ENCODE data around the gene MYBL2.

MYBL2 gene

DNA sequence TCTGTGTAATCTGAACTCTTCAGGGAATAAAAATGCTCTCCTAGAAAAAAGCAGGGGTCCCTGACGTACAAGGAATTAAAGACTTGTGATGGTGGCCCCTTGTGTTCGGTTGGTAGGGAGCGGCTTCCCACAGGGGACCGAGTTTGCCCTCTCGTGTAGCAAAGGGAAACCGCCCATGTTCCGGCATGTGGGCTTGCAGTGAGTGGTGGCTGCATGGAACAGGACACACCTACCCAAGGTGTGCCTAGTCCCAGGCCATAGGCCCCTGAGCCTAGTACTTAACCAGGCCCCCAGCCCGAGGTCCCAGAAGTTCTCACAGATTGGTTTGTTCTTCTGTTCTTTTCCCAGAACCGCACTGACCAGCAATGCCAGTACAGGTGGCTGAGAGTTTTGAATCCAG is 15.5 kb downstream of the MYBL2 start:
- no peak for DNase-seq (ENCODE audit: low spot score)

- DNase-seq (ENCODE audit: low spot score), result no peak
Measured at GRCh38 chr20:43686820-43687219, 19.9 kb downstream of the MYBL2 start.

DNA sequence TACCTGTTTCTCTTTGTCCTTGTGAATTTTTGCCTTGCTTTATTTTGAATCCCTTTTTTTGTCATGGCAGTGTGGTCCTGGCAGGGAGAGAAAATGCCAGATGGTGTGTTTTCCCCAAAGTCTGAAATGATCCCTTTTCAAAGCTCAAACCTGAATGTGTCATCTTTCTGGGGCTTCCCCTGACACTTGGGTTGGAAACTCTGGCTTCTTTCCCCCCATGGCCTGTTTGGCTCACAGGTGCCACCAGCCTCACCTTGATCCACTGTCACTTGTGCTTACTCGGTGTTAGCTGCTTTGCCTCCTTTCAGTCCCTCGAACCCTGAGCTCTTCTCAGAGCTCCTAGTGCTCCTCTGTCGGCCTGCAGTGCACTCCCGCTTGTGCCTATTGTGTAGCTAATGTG is 22.3 kb downstream of the MYBL2 start:
- no peak for DNase-seq (ENCODE audit: low spot score)

- no peak for DNase-seq (ENCODE audit: low spot score)
Measured at GRCh38 chr20:43690943-43691598, 24.2 kb downstream of the MYBL2 start.

- peak; percentile 79 for DNase-seq (ENCODE audit: low spot score)
Measured at GRCh38 chr20:43691928-43692524, 25.1 kb downstream of the MYBL2 start.

- no peak for DNase-seq (ENCODE audit: low spot score)
Measured at GRCh38 chr20:43694763-43695162, 27.8 kb downstream of the MYBL2 start.

DNA sequence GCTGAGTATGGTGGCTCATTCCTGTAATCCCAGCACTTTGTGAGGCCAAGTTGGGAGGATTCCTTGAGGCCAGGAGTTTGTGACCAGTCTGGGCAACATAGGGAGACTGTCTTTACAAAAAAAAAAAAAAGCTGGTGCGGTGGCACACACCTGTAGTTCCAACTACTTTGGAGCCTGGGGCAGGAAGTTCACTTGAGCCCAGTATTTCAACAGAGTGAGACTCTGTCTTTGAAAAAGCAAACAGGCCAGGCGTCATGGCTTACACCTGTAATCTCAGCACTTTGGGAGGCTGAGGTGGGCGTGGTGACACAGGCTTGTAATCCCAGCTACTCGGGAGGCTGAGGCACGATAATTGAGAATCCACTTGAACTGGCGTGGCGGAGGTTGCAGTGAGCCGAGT is 28.7 kb downstream of the MYBL2 start:
- DNase-seq (ENCODE audit: low spot score), result no peak

- peak; percentile 7 for DNase-seq (ENCODE audit: low spot score)
Measured at GRCh38 chr20:43699941-43700565, 33.1 kb downstream of the MYBL2 start.

DNA sequence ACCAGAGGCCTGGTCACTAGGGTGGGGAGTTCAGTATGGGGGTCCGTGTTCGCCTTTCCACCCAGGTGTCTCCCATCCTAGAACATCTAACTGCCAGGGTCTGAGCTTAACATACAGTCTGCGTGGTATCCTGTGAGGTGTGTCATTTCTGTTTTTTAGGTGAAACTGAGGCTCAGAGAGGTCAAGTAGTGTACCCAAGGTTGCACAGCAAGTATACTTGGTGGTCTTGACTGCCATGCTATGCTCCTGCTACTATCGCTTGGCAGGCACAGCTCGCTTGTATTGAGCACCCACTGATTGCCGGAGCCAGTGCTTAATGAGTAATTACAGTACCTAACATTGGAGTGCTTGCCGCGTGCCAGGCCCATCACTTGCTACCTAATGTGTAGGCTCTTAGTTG is 33.7 kb downstream of the MYBL2 start:
- DNase-seq (ENCODE audit: low spot score), result no peak

- peak; percentile 15 for DNase-seq (ENCODE audit: low spot score)
Measured at GRCh38 chr20:43702502-43702901, 35.6 kb downstream of the MYBL2 start.

DNA sequence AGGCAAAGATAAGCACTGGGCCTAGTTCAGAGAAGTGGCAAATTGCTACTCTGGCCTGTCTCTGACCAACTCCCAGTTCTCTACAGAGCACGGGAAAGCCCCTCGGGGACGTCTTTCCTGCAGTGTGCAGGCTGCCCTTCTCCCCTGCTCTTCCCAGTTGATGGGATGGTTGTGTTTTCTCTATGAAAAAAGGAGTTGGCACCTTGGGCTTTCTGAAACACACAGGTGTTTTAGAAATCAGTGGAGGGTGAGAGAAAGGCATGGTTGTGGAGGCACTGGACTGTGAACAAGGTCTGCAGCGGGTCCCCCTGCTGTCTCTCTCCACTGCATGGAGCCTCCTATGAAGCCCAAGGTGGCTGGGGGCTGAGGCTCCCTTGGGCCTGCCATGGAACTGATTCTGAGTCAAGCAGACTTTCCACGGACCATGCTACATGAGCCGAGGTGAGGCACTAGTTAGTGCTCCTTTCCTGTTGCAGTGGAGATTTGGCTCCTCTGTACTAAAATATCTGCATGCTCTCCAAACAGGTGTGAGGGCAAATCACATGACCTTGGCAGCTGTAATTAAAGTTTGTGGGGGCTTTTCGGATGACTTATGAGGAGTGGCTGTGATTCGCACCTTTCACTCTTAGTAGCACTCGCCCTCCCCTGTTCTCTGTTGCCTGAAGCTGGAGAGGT is 43.6 kb downstream of the MYBL2 start:
- peak; percentile 8 for DNase-seq (ENCODE audit: low spot score)

DNA sequence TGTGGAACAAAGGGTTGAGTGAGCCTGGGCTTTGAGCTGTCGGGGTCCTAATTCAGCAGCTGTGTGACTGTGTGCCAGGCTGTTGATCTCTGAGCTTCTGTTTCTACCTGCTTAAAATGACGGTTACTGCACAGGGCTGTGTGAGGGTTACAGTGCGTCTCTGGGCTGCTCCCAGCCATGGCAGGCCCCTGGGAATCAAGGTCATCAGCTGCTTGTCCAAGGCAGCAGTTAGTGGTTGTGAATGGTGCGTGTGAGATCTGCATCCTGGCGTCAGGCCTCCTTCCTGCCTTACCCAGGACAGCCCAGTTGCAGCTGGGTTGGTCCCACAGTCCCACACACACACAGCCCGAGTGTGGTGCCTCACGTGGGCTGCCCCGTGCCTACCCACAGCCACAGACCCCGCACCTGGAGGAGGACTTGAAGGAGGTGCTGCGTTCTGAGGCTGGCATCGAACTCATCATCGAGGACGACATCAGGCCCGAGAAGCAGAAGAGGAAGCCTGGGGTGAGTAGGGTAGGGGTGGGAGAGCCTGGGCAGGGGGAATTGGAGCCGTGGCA is 44.3 kb downstream of the MYBL2 start:
- DNase-seq (ENCODE audit: low spot score), result peak; percentile 30

DNA sequence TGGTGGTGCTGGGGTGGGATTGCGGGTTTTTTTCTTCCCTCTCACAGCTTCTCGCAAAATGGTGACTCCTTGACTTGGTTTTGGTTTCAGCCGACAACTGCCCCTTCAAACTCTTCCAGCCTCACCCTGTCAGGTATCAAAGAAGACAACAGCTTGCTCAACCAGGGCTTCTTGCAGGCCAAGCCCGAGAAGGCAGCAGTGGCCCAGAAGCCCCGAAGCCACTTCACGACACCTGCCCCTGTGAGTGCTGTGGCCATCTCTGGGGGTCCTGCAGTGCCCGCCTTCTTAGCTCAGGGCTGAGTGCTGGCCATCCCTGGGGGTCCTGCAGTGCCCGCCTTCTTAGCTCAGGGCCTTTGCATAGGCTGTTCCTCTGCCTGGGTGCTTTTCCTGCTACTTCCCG is 48.1 kb downstream of the MYBL2 start:
- peak; percentile 17 for DNase-seq (ENCODE audit: low spot score)

DNA sequence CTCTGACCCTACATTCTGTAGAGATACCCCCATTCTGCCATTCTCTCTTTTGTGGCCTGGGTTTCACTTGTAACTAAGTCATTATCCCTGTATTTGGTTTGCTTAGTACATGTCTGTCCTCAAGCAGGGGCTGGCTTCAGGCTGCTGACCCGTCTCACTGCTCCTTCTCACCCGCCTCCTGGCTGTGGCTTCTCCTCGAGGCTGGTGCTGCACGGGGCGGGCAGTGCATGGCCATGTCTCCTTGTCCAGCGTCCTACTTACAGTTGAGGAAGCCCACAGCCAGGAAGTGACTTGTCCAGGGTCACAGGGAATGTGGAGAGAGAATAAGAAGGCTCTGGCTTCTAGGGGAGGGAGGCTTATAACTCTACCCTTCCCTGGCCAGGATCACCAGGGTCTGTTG is 48.6 kb downstream of the MYBL2 start:
- DNase-seq (ENCODE audit: low spot score), result no peak

DNA sequence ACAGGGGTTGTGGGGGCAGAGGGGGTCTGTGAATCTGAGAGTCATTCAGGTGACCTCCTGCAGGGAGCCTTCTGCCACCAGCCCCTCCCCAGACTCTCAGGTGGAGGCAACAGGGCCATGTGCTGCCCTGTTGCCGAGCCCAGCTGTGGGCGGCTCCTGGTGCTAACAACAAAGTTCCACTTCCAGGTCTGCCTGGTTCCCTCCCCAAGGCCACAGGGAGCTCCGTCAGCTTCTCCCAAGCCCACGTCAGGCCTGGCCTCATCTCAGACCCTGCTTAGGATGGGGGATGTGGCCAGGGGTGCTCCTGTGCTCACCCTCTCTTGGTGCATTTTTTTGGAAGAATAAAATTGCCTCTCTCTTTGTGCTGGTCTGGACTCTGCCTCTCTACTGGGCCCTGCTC is 49.2 kb downstream of the MYBL2 start:
- no peak for DNase-seq (ENCODE audit: low spot score)

DNA sequence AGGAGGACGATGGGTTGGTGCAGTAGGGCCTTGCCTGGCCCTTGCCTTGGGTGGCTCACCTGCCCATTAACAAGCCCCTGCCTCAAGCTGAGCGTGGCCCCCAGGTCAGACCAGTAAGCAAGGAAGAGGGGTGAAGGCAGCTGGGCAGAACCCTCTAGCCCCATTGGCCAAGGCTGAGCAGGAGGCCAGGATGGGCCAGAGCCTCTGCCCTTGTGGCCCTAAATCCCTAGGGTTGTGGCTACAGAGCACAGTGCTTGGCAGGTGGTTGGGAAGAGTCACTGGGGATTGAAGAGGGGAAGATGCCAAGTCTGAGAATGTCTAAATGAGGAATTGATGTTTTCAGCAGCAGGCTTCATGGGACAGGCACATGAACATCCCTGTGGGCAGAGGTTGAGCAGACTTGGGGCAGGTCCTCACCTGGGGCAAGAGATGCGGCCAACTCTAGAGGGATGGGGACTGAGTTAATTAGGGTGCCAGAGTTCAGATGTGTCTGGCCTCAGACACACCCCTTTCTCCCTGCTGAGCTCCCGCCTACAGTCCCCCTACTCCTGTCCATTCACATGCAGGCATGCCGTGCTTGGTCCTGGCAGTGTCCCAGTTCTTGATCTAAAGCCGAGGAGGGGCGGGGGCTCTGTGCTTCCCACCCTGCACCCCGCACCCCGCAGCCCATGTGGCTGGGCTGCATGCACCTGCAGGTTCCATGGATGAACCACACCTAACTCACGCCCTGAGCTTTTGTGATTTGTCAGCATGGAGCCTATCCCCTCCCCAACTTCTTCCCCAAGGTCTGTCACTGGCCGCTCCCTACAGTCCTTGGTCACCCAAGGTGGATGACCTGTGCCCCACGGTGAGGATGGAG is 50.1 kb downstream of the MYBL2 start:
- DNase-seq (ENCODE audit: low spot score), result no peak

DNA sequence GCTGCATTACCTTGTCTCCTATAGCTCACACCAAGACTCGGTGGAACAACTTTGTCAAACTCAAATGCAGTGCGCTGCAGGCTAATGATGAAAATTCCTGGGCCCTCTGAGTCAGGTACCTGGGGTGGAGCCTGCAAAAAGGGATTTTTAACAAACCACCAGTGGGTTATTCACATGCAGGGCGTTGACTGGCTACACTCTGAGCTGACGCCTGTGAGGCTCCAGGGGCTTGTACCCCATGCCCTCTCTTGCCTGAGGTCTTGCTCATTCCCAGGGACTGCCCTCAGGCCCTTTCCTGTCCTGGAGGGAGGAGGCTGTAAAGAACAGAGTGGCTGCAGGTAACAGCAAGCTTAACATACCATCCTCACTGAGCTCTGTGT is 50.7 kb downstream of the MYBL2 start:
- no peak for DNase-seq (ENCODE audit: low spot score)

- DNase-seq (ENCODE audit: low spot score), result no peak
Measured at GRCh38 chr20:43720007-43720406, 53.1 kb downstream of the MYBL2 start.

GRCh38 chr20:43721097-43721428 is 54.1 kb downstream of the MYBL2 start:
- DNase-seq (ENCODE audit: low spot score), result no peak

- peak; percentile 52 for DNase-seq (ENCODE audit: low spot score)
Measured at GRCh38 chr20:43721429-43722152, 54.7 kb downstream of the MYBL2 start.

- no peak for DNase-seq (ENCODE audit: low spot score)
Measured at GRCh38 chr20:43722153-43722505, 55.2 kb downstream of the MYBL2 start.
